ENCODE results near the gene CLPTM1L.
"Not testable (repeated sequence)": the region's sequence is repeated elsewhere in the genome, so short reads cannot be mapped to it uniquely, and the experiment has no call there.

CLPTM1L gene

DNA sequence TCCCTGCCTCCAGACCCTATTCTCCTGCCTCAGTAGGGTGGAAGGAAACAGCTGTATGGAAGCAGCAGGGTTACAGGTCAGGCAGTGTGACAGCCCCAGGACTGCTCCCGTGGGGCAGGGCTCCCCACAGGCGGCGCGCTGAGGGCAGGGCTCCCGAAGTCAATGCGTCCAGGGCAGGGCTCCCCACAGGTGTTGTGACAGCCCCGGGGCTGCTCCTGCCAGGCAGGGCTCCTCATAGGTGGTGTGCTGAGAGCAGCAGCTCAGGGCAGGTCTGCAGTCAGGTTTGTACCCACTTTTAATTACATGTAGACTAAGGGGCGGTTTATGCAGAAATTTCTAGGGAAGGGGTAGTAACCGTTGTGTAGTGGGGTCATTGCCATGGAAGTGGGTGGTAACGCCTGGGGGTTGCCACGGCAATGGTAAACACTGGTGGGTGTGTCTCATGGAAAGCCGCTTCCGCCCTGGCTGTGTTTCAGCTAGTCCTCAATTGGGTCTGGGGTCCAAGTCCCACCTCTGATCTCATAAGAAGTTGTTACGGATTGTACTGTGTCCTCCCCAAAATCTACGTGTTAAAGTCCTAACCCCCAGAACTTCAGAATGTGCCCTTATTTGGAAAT is 33.4 kb downstream of the CLPTM1L start:
- DNase-seq, result no peak

DNA sequence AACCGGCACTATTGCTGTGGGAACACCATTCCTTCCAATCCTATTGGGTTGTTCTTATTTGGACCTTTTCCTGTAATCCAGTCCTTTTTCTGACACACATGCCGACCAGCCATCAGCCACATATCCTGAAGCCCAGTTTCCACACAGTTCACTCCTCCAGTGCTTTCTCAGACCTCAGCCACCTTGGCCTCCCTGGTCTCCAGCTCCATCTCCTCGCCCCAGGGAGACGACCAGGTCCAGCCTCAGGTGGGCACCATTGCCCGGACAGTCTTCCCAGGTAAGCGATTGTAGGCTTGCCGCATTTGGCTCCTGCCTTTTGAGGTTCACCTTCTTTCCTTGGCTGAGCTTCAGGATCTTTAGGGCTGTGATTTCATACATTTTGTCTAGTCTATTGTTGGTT is 34.8 kb downstream of the CLPTM1L start:
- DNase-seq, result no peak

DNA sequence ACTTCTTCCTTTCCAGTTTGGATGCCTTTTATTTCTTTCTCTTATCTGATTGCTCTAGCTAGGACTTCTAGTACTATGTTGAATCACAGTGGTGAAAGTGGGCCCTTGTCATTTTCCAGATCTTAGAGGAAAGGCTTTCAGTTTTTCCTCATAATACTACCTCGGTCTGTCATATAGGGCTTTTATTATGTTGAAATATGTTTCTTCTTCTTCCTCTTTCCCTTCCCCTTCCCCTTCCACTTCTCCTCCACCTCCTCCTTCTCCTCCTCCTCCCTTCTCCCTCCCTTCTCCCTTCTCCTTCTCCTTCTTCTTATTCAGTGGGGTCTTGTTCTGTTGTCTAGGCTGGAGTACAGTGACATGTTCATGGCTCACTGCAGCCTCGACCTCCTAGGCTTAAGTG is 40.9 kb downstream of the CLPTM1L start:
- DNase-seq, result no peak

DNA sequence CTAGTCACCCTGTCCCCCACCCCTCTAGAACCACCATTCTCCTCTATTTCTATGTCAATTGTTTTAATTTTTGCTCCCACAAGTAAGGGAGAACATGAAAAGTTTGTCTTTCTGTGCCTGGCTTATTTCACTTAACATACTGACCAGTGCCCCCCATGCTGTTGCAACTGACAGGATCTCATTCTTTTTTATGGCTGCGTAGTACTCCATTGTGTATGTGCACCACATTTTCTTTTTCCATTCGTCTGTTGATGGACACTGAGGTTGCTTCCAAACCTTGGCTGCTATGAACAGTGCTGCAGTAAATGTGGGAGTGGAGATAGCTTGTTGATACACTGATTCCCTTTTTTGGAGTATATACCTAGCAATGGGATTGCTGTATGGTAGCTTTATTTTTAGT is 42.6 kb downstream of the CLPTM1L start:
- no peak for DNase-seq

DNA sequence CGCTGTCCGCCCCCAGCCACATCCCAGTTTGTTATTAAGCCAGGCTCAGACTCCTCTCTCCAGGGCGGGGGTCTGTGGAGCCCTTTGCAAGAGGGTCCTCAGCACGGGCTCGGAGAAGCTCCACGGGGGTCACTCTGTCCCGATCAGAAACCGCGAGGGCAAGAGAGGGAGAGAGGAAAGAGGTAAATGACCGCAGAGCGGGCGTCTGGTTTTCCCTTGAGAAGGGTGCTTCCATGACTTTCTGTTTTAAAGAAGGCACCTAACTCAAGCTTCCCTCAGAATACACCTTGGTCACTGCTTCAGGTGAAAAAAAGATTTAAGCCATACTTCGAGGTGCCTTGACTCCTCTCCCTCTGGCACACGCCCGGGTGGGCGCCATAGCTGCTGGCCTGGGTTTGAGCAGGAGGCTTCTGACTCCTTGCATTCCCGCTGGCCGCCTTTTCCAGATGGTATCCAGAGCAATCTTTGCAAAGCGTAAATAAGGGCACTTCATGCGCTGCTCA is 44.3 kb downstream of the CLPTM1L start:
- DNase-seq, result no peak

DNA sequence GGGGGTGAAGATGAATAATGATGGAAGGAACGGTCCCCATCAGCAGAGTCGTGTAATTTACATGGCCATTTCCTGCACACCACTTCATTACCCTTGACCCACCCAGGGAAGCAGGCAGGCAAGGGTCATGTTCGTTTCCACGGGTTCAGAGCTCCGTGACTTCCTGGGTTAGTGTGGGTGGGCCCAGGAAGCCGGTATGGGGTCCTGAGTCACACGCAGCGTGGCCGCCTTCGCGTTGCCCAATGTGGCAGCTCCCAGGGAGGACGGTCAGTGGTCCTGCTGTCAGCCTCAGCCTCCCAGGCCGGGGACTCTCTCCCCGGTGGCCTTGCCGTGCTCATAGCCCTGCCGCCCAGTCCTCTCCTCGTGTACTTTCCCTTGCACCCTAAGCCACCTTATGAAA is 44.9 kb downstream of the CLPTM1L start:
- DNase-seq, result no peak

DNA sequence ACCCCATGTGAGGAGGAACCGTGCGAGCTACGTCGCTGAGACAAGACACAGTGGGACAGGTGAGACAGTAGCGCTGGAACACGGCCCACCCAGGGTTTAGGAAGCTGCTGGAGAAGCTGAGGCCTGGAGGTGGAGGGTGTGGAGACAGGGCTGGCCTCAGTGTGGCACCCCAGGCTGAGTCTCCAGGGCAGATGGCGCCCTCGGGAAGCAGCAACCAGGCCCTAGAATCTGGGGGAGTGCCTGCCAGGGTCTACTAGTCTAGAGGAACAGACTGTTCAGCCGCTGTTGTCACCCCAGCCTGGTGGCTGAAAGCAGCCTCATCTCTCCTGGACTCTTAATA is 45.4 kb downstream of the CLPTM1L start:
- no peak for DNase-seq

DNA sequence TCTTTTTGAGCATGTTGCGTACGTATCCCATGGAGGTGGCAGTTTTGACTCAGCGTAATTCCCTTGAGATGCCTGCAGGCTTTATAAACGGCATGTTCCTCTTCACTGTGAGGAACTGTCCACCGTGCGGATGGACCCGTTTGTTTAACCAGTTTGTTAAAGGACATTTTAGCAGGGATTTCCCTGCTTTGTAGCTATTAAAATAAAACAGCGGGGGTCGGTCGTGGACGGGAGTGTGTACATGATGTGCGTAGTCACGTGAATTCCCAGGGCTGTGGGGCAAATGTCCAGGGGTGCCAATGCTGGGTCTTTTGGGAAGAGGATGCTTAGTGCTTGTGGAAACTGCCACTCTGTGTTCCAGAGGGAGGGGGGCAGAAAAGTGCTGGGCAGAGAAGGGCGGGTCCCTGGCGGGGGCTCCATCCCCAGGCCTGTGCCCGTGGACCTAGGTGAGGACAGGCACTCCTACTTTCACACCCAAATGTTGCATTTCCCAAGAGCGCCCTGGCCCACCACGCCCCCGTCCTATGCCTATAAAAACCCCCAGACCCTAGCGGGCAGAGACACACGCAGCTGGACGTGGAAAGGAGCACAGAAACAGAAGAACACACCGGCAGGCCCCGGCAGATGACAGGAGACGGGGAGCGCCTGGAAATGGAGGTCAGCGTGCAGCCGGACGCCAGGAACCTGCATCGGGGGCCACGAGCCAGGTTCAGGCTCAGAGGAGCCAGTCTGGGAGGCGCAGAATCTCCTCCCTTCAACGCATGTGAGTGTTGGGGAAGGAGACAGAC is 46.0 kb downstream of the CLPTM1L start:
- no peak for DNase-seq

DNA sequence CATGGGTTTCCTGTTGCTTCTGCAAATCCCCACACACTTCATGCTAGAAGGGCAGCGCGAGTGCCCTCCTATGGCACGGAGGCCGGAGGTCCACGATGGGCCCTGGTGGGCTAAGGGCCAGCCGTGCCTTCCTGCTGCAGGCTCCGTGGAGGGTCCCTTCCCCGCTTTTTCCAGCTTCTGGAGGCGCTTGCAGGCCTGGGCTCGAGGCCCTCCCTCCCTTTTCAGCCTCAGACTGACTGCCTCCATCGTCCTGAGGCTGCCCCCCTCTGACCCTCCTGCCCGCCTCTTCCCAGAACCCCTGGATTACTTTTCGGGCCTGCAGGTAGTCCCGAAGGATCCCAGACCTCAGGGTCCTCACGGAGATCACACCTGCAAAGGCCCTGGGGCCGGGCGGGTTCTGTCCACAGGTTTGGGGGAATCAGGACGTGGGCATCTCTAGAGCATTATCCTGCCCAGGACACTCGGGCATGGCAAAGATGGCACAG is 46.8 kb downstream of the CLPTM1L start:
- DNase-seq, result no peak

DNA sequence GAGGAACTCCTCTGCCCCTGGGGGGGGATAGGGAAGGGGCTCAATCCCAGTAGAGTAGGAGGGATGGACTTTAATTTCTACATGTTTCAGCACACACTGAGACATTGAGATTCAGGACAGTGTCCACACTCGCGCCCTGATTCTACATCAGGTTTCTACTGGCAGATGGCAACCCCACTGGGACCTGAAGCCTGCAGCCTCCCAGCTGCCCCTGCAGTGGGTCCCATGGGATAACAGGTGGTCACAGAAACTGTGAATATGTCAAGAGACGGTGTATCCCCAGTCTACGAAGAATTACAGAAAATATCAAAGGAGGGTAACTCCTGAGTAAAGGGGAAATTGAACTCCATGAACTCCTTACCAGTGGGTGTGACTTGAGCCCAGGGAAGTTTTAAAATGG is 47.7 kb downstream of the CLPTM1L start:
- peak; percentile 71 for DNase-seq

DNA sequence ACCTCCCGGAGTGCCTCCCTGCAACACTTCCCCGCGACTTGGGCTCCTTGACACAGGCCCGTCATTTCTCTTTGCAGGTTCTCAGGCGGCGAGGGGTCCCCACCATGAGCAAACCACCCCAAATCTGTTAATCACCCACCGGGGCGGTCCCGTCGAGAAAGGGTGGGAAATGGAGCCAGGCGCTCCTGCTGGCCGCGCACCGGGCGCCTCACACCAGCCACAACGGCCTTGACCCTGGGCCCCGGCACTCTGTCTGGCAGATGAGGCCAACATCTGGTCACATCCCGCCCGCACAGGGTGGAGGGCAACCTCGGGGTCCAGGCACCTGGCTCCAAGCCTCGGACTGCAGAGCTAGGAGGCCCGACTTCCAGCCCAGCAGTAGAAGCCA is 49.3 kb downstream of the CLPTM1L start:
- no peak for DNase-seq

DNA sequence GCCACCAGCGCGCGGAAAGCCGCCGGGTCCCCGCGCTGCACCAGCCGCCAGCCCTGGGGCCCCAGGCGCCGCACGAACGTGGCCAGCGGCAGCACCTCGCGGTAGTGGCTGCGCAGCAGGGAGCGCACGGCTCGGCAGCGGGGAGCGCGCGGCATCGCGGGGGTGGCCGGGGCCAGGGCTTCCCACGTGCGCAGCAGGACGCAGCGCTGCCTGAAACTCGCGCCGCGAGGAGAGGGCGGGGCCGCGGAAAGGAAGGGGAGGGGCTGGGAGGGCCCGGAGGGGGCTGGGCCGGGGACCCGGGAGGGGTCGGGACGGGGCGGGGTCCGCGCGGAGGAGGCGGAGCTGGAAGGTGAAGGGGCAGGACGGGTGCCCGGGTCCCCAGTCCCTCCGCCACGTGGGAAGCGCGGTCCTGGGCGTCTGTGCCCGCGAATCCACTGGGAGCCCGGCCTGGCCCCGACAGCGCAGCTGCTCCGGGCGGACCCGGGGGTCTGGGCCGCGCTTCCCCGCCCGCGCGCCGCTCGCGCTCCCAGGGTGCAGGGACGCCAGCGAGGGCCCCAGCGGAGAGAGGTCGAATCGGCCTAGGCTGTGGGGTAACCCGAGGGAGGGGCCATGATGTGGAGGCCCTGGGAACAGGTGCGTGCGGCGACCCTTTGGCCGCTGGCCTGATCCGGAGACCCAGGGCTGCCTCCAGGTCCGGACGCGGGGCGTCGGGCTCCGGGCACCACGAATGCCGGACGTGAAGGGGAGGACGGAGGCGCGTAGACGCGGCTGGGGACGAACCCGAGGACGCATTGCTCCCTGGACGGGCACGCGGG is 49.9 kb downstream of the CLPTM1L start, which contains the start of gene TERT:
Gene TERT, minus strand, starts transcription at position 234 of the 815 bp plus-strand sequence. Its CDS starts 79 bp downstream, at position 155.
- no peak for DNase-seq

DNA sequence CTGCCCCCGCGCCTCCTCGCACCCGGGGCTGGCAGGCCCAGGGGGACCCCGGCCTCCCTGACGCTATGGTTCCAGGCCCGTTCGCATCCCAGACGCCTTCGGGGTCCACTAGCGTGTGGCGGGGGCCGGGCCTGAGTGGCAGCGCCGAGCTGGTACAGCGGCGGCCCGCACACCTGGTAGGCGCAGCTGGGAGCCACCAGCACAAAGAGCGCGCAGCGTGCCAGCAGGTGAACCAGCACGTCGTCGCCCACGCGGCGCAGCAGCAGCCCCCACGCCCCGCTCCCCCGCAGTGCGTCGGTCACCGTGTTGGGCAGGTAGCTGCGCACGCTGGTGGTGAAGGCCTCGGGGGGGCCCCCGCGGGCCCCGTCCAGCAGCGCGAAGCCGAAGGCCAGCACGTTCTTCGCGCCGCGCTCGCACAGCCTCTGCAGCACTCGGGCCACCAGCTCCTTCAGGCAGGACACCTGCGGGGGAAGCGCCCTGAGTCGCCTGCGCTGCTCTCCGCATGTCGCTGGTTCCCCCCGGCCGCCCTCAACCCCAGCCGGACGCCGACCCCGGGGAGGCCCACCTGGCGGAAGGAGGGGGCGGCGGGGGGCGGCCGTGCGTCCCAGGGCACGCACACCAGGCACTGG is 50.6 kb downstream of the CLPTM1L start:
- DNase-seq, result no peak

DNA sequence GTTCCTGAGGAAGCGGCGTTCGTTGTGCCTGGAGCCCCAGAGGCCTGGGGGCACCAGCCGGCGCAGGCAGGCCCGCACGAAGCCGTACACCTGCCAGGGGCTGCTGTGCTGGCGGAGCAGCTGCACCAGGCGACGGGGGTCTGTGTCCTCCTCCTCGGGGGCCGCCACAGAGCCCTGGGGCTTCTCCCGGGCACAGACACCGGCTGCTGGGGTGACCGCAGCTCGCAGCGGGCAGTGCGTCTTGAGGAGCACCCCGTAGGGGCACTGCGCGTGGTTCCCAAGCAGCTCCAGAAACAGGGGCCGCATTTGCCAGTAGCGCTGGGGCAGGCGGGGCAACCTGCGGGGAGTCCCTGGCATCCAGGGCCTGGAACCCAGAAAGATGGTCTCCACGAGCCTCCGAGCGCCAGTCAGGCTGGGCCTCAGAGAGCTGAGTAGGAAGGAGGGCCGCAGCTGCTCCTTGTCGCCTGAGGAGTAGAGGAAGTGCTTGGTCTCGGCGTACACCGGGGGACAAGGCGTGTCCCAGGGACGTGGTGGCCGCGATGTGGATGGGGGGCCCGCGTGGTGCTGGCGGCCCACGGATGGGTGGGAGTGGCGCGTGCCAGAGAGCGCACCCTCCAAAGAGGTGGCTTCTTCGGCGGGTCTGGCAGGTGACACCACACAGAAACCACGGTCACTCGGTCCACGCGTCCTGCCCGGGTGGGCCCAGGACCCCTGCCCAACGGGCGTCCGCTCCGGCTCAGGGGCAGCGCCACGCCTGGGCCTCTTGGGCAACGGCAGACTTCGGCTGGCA is 51.3 kb downstream of the CLPTM1L start:
- no peak for DNase-seq

DNA sequence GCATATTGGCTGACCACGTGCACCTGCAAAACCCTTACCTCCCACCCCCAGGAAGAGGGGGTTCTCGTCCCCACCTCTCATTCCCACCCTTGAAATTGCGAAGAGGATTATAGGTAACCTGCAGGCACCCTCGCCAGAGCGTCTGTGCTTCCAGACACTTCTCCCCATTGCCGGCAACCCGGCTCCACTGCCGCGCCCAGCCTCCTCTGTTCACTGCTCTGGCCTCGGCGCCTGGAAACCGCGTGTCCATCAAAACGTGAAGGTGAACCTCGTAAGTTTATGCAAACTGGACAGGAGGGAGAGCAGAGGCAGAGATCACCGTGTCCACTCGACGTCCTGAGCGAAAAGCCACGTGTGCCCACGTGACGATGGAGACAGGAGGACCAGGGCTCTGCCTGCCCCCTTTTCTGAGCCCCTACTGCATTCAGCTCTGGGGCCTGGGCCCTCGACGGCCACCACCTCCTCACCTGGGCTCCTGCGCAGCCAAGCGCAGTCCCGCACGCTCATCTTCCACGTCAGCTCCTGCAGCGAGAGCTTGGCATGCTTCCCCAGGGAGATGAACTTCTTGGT is 52.0 kb downstream of the CLPTM1L start:
- DNase-seq, result no peak

DNA sequence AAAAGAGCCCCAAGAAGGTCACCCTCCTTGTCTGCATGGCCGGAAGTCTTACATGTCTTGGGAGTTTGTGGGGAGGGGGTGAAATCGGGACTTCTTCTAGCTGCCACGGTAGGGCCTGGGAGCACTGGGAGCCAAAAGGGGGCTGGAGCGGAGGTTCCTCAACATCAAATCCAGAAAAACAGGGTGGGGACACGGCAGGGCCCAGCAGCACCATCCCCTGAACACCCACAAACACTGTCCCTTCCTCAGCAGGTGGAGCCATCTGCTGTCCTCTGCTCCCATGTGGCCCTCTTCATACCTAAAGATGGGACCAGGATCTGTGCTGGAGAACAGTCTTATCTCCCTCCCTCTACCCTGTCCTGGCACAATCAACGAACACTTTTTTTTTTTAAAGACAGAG is 52.8 kb downstream of the CLPTM1L start:
- no peak for DNase-seq

DNA sequence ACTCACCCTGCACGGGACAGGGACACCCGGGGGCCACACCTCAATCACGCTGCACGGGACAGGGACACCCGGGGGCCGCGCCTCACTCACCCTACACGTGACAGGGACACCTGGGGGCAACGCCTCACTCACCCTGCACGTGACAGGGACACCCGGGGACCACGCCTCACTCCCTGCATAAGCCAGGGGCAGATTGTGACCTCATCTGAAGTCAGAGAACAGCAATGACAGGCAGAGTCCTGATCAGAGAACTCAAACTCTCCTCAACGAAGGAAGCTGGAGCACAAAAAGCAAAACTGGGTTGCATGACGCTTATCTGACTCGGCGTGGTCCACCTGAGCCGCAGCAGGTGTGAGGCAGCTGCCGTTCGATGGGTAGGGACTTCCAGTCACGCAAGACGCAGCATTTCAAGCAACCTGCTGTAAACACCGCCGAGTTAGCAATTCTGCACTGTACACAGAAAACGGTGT is 53.3 kb downstream of the CLPTM1L start:
- DNase-seq, result peak; percentile 11

DNA sequence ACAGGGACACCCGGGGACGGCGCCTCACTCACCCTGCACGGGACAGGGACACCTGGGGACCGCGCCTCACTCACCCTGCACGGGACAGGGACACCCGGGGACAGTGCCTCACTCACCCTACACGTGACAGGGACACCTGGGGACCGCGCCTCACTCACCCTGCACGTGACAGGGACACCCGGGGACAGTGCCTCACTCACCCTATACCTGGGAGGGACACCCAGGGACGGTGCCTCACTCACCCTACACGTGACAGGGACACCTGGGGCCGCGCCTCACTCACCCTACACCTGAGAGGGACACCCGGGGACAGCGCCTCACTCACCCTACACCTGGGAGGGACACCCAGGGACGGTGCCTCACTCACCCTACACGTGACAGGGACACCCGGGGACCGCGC is 53.9 kb downstream of the CLPTM1L start:
- DNase-seq, result not testable (repeated sequence)

DNA sequence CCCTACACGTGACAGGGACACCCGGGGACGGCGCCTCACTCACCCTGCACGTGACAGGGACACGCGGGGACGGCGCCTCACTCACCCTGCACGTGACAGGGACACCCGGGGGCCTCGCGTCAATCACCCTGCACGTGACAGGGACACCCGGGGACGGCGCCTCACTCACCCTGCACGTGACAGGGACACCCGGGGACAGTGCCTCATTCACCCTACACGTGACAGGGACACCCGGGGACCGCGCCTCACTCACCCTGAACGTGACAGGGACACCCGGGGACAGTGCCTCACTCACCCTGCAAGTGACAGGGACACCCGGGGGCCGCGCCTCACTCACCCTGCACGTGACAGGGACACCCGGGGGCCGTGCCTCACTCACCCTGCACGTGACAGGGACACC is 55.3 kb downstream of the CLPTM1L start:
- DNase-seq, result not testable (repeated sequence)

DNA sequence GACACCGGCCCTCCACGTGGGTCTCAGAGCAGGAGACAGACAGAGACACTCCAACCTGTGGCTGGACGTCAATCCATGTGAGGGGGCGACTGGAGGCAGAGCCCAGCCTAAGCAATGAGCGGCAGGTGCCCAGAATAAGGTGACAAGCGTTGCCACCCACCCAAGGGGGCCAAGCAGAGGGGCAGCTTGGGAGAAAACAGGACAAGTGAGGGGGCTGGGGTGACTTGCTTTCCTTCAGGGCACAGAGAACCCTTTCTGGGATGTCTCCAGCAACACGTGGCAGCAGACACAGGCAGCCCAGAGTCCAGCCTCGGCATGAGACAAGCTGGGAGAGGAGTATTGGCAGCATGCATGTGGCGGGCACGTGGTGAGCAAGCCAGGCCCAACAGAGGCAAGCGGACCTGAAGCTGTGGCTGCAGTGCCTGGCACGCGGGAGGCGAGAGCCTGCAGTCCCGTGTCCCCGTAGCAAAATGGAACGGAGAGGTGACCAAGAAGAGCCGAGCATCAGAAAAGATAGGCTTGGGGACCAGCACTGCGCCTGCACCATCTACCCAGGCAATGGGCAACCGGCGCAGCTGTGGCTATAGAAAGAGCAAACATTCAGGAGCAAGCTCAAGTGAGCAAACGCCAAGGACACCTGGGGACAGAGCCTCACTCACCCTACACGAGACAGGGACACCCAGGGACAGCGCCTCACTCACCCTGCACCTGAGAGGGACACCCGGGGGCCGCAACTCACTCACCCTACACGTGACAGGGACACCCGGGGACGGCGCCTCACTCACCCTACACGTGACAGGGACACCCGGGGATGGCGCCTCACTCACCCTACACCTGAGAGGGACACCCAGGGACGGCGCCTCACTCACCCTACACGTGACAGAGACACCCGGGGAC is 56.2 kb downstream of the CLPTM1L start:
- no peak for DNase-seq

DNA sequence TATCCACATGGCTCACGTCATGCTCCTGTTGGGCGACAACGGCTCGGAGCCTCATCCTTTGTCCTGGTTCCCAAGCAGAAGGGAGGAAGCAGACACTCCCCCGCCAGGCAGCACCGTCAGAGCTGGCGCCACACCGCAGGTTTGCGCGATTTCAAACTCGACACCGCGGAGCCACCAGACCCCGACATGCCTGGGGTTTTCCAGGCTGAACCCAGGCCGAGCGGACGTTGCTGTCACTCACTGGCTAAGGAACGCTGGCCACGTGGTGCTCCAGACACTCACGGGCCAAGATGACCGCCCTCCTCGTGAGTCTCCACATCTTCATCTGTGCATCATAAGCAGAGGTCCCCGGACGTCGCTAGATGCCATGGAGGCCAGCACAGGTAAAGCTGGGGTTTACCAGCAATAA is 59.0 kb downstream of the CLPTM1L start:
- no peak for DNase-seq

Measured in NCI-H1436 (cell line).